Measurements from ENCODE around the gene PDZRN3.

The PDZRN3 gene

GRCh38 chr3:73389117-73389813, 235.5 kb downstream of the PDZRN3 start:
- no peak for TF ChIP-seq CTCF (IDR thresholded peaks at IDR 0.05)

- TF ChIP-seq CTCF (IDR thresholded peaks at IDR 0.05), result no peak
Observed at GRCh38 chr3:73385568-73385967, 239.2 kb downstream of the PDZRN3 start.

- no peak for TF ChIP-seq CTCF (IDR thresholded peaks at IDR 0.05)
Observed at GRCh38 chr3:73384091-73384906, 240.4 kb downstream of the PDZRN3 start.

GRCh38 chr3:73383470-73384049, 241.2 kb downstream of the PDZRN3 start:
- no peak for TF ChIP-seq CTCF (IDR thresholded peaks at IDR 0.05)

GRCh38 chr3:73381551-73381950, 243.2 kb downstream of the PDZRN3 start:
- no peak for TF ChIP-seq CTCF (IDR thresholded peaks at IDR 0.05)

GRCh38 chr3:73380735-73381532, 243.8 kb downstream of the PDZRN3 start:
- no peak for TF ChIP-seq CTCF (IDR thresholded peaks at IDR 0.05)

- no peak for TF ChIP-seq CTCF (IDR thresholded peaks at IDR 0.05)
Observed at GRCh38 chr3:73379465-73379864, 245.3 kb downstream of the PDZRN3 start.
